Hepatocyte (in vitro differentiated cells): ENCODE measurements around the gene CCDC61. TPM values are rescaled to one million over a fixed set of nuclear protein-coding genes. Genes with fewer than 3 reads are reported as not detected.

Experiments used
- DNase-seq: peaks from one replicate; pipeline ENCODE4 v3.0.0-alpha.2; 2016; ENCODE audit warnings: low spot score
- H2AFZ ChIP-seq: fragments of 200-600 bp; sonication (generic); 2 replicates; pipeline ENCODE4 v1.6.0; 2016; ENCODE audit warnings: antibody characterized with exemption, mild to moderate bottlenecking
- H3K27ac ChIP-seq: fragments of 200-600 bp; sonication (generic); 2 replicates; pipeline ENCODE4 v1.5.1; 2016; ENCODE audit warnings: mild to moderate bottlenecking
- H3K27me3 ChIP-seq: fragments of 200-600 bp; sonication (generic); 2 replicates; pipeline ENCODE4 v1.6.1; 2016
- H3K36me3 ChIP-seq: fragments of 200-600 bp; sonication (generic); replicated peaks from 2 replicates; pipeline ENCODE4 v1.5.1; 2016; ENCODE audit warnings: low read depth; ENCODE audit not compliant: insufficient read depth
- H3K4me1 ChIP-seq: fragments of 200-600 bp; sonication (generic); 2 replicates; pipeline ENCODE4 v1.5.1; 2016; ENCODE audit warnings: mild to moderate bottlenecking, moderate library complexity; ENCODE audit not compliant: insufficient read depth
- H3K4me2 ChIP-seq: fragments of 200-600 bp; sonication (generic); 2 replicates; pipeline ENCODE4 v1.6.0; 2016
- H3K4me3 ChIP-seq: fragments of 200-600 bp; sonication (generic); 2 replicates; pipeline ENCODE4 v1.5.1; 2016; ENCODE audit warnings: mild to moderate bottlenecking
- H3K79me2 ChIP-seq: fragments of 200-600 bp; sonication (generic); 2 replicates; pipeline ENCODE4 v1.6.0; 2017; ENCODE audit warnings: mild to moderate bottlenecking
- H3K9me2 ChIP-seq: fragments of 200-600 bp; sonication (generic); replicated peaks from 2 replicates; pipeline ENCODE4 v1.6.0; 2017; ENCODE audit warnings: mild to moderate bottlenecking; ENCODE audit not compliant: insufficient read depth
- H3K9me3 ChIP-seq: fragments of 200-600 bp; sonication (generic); 2 replicates; pipeline ENCODE4 v1.5.1; 2016; ENCODE audit warnings: low read depth, mild to moderate bottlenecking
- H4K20me1 ChIP-seq: fragments of 200-600 bp; sonication (generic); 2 replicates; pipeline ENCODE4 v1.6.0; 2016; ENCODE audit warnings: mild to moderate bottlenecking; ENCODE audit not compliant: insufficient read depth, poor library complexity, severe bottlenecking
- CTCF ChIP-seq: fragments of 200-600 bp; sonication (generic); IDR thresholded peaks from 2 replicates; pipeline ENCODE4 v1.5.1; 2016; ENCODE audit warnings: antibody characterized with exemption, mild to moderate bottlenecking; ENCODE audit not compliant: poor library complexity
- EZH2 ChIP-seq: fragments of 200-600 bp; sonication (generic); IDR thresholded peaks from 2 replicates; pipeline ENCODE4 v1.6.1; 2016; ENCODE audit warnings: antibody characterized with exemption, mild to moderate bottlenecking, borderline replicate concordance
- EZH2phosphoT487 ChIP-seq: fragments of 200-600 bp; sonication (generic); IDR thresholded peaks from one replicate; pipeline ENCODE4 v1.6.1; 2018; ENCODE audit warnings: antibody characterized with exemption, mild to moderate bottlenecking, low read depth, moderate library complexity; ENCODE audit not compliant: unreplicated experiment, severe bottlenecking
- WGBS: methylation state at CpG from one replicate; pipeline ENCODE4 v1.1.6; 2016; ENCODE audit warnings: low lambda C conversion rate; ENCODE audit errors: missing lambda C conversion rate; 5-methylcytosine and 5-hydroxymethylcytosine counted together
- polyA plus RNA-seq: library from polyadenylated mRNA; unstranded; fragments of >200 nt; fragmentation: Nextera tagmentation; extraction: Ambion mirVana; gene quantifications from 2 replicates; pipeline ENCODE4 v1.2.1, GENCODE V29; 2016
- total RNA-seq: library from RNA; depleted of rRNA; stranded (reverse); fragments of >200 nt; gene quantifications from 2 replicates; pipeline ENCODE4 v1.2.3, GENCODE V29; 2014

Gene CCDC61
- total and polyA plus RNA-seq, 2 experiments from 2014 or later, result 3.6 to 7.3 TPM

GRCh38 chr19:46040125-46040524 is 44.9 kb downstream of the CCDC61 start:
- Histone ChIP-seq H3K79me2 (no peaks in the 10 kb centered on the region), H3K4me3 (no peak overlapping the region), H3K36me3 (no peaks in the 10 kb centered on the region), H2AFZ (no peak overlapping the region), H3K9me2 (no peaks in the 10 kb centered on the region), H3K9me3 (no peaks in the 10 kb centered on the region), H3K4me1 (peaks cover 9% of the 10 kb centered on the region), H4K20me1 (no peaks in the 10 kb centered on the region), H3K4me2 (no peak overlapping the region), H3K27me3 (no peaks in the 10 kb centered on the region), H3K27ac (no peak overlapping the region)
- TF ChIP-seq EZH2 (no peak), CTCF (no peak), EZH2phosphoT487 (no peak)
- WGBS, result 95% methylated on average over 6 of the region's 6 CpGs
- DNase-seq, result no peak

GRCh38 chr19:46040952-46041500 is 45.8 kb downstream of the CCDC61 start, which contains the start of gene IGFL4:
IGFL4 (minus strand) TSS chr19:46041002; CDS start chr19:46040962, 40 bp downstream.
- Histone ChIP-seq H3K36me3 (no peaks in the 10 kb centered on the region), H3K27me3 (no peaks in the 10 kb centered on the region), H3K79me2 (no peaks in the 10 kb centered on the region), H3K4me2 (peak within 1 kb of the TSS; percentile 52), H3K9me2 (no peaks in the 10 kb centered on the region), H4K20me1 (no peaks in the 10 kb centered on the region), H3K9me3 (no peaks in the 10 kb centered on the region), H3K4me3 (no peak within 1 kb of the TSS), H3K27ac (peak within 1 kb of the TSS; percentile 14), H2AFZ (no peak within 1 kb of the TSS), H3K4me1 (peaks cover 9% of the 10 kb centered on the region)
- peak; percentile 43 for DNase-seq
- TF ChIP-seq CTCF, result no peak
- no peak for TF ChIP-seq EZH2
- TF ChIP-seq EZH2phosphoT487, result no peak
- WGBS, result 54% methylated on average over 7 of the region's 7 CpGs

- Histone ChIP-seq H4K20me1 (no peaks in the 10 kb centered on the region), H3K27me3 (no peaks in the 10 kb centered on the region)
- 71% methylated on average over 5 of the region's 5 CpGs for WGBS
These were observed 47.1 kb downstream of the CCDC61 start for GRCh38 chr19:46042252-46042883.

More at GRCh38 chr19:46042252-46042883, 47.1 kb downstream of the CCDC61 start:
- Histone ChIP-seq H3K27ac (no peak overlapping the region), H3K9me2 (no peaks in the 10 kb centered on the region), H3K79me2 (no peaks in the 10 kb centered on the region), H2AFZ (no peak overlapping the region), H3K36me3 (no peaks in the 10 kb centered on the region), H3K9me3 (no peaks in the 10 kb centered on the region), H3K4me2 (no peak overlapping the region), H3K4me3 (no peak overlapping the region), H3K4me1 (peaks cover 9% of the 10 kb centered on the region)
- TF ChIP-seq CTCF (no peak), EZH2 (no peak), EZH2phosphoT487 (no peak)
- no peak for DNase-seq
